Brain microvascular endothelial cell (primary cell): ENCODE measurements around the gene SLC9A2.

ENCODE experiments used
- DNase-seq: peaks from one replicate; pipeline ENCODE4 v3.0.0-alpha.2; 2020
- H3K27ac ChIP-seq: fragments of 250-450 bp; sonication (Bioruptor Pico); 2 replicates; pipeline ENCODE4 v1.5.1; 2020; ENCODE audit warnings: mild to moderate bottlenecking, moderate library complexity
- H3K27me3 ChIP-seq: fragments of 250-450 bp; sonication (Bioruptor Pico); replicated peaks from 2 replicates; pipeline ENCODE4 v1.5.1; 2020; ENCODE audit warnings: mild to moderate bottlenecking
- H3K36me3 ChIP-seq: fragments of 250-450 bp; sonication (Bioruptor Pico); replicated peaks from 2 replicates; pipeline ENCODE4 v1.5.1; 2020; ENCODE audit warnings: mild to moderate bottlenecking
- H3K4me3 ChIP-seq: 2 replicates; pipeline ENCODE4 v1.5.1; 2011; ENCODE audit warnings: low read depth, mild to moderate bottlenecking, control low read depth, low read length, moderate library complexity
- CTCF ChIP-seq: IDR thresholded peaks from 2 replicates; pipeline ENCODE4 v1.5.1; 2011; ENCODE audit warnings: low read depth, mild to moderate bottlenecking, moderate library complexity, low read length, control low read depth, inconsistent platforms; ENCODE audit errors: missing control alignments
- in situ Hi-C: cut with HindIII; loops from 2 replicates; pipeline ENCODE4 v1.10.0; 2017; ENCODE audit warnings: low sequenced_read_pairs, low pct_ligation_motif_present

The SLC9A2 gene

GRCh38 chr2:102660070-102660469 is 40.7 kb downstream of the SLC9A2 start:
- in situ Hi-C loops, result no loop called here

GRCh38 chr2:102660574-102660973 is 41.2 kb downstream of the SLC9A2 start:
- TF ChIP-seq CTCF, result no peak
- no peak overlapping the region for H3K27ac ChIP-seq
- DNase-seq, result no peak
- H3K27me3 ChIP-seq, result no peaks in the 10 kb centered on the region
- H3K36me3 ChIP-seq, result no peaks in the 10 kb centered on the region
- in situ Hi-C loops, result no loop called here
- H3K4me3 ChIP-seq, result no peak overlapping the region

More at GRCh38 chr2:102660070-102660469, 40.7 kb downstream of the SLC9A2 start:
- TF ChIP-seq CTCF, result no peak
- Histone ChIP-seq H3K36me3 (no peaks in the 10 kb centered on the region), H3K27me3 (no peaks in the 10 kb centered on the region), H3K27ac (no peak overlapping the region), H3K4me3 (no peak overlapping the region)
- DNase-seq, result no peak

- TF ChIP-seq CTCF, result no peak
- H3K27me3 ChIP-seq, result no peaks in the 10 kb centered on the region
- no peak overlapping the region for H3K4me3 ChIP-seq
- in situ Hi-C loops, result no loop called here
- H3K36me3 ChIP-seq, result no peaks in the 10 kb centered on the region
- no peak overlapping the region for H3K27ac ChIP-seq
- no peak for DNase-seq
Measured at GRCh38 chr2:102661846-102662245, 42.5 kb downstream of the SLC9A2 start.

- Histone ChIP-seq H3K36me3 (no peaks in the 10 kb centered on the region), H3K27ac (no peak overlapping the region), H3K4me3 (no peak overlapping the region), H3K27me3 (no peaks in the 10 kb centered on the region)
- no peak for TF ChIP-seq CTCF
- in situ Hi-C loops, result no loop called here
- no peak for DNase-seq
Measured at GRCh38 chr2:102662833-102663232, 43.5 kb downstream of the SLC9A2 start.

- H3K27me3 ChIP-seq, result no peaks in the 10 kb centered on the region
- no peak overlapping the region for H3K27ac ChIP-seq
- in situ Hi-C loops, result no loop called here
- TF ChIP-seq CTCF, result no peak
- no peak for DNase-seq
- H3K4me3 ChIP-seq, result no peak overlapping the region
- no peaks in the 10 kb centered on the region for H3K36me3 ChIP-seq
Measured at GRCh38 chr2:102663381-102663780, 44.0 kb downstream of the SLC9A2 start.

- DNase-seq, result peak; percentile 33
- in situ Hi-C loops, result no loop called here
- no peaks in the 10 kb centered on the region for H3K27me3 ChIP-seq
Measured at GRCh38 chr2:102664471-102664909, 45.1 kb downstream of the SLC9A2 start.

More at GRCh38 chr2:102664471-102664909, 45.1 kb downstream of the SLC9A2 start:
- H3K36me3 ChIP-seq, result no peaks in the 10 kb centered on the region
- no peak for TF ChIP-seq CTCF
- H3K4me3 ChIP-seq, result no peak overlapping the region
- no peak overlapping the region for H3K27ac ChIP-seq
